HCT116 (cell line): ENCODE results near the gene SELENOH. TPM values are rescaled to one million over a fixed set of nuclear protein-coding genes. Genes with fewer than 3 reads are reported as not detected.

ENCODE experiments used
- ATAC-seq: fragments of 200-7000 bp; cut with Tn5 transposase; 2 replicates; pipeline ENCODE4 v1.9.1; 2020; ENCODE audit warnings: mild to moderate bottlenecking, moderate library complexity
- BruUV-seq: library from RNA; stranded (reverse); fragments of 400-500 nt; replicated peaks from 2 replicates; lab custom pipeline; 2021; lab: Mats Ljungman, UMichigan
- CTCF ChIA-PET: fragments of 300-600 bp; sonication (Branson Sonifier 250); formaldehyde crosslinking; loops from one replicate; lab custom pipeline; 2021; ENCODE audit warnings: antibody characterized with exemption; lab: Charles Lee
- POLR2A ChIA-PET: fragments of 300-600, 350-600 bp; sonication (Branson Sonifier 250); formaldehyde crosslinking; loops from one replicate; lab custom pipeline; 2021; ENCODE audit warnings: antibody characterized with exemption; lab: Charles Lee
- RAD21 ChIA-PET, 2 experiments: fragments of 300-600 bp; sonication (Branson Sonifier 250); formaldehyde crosslinking; loops; one replicate each; lab custom pipeline; 2023; ENCODE audit warnings: low total read pairs in 2 of 2; ENCODE audit not compliant: uncharacterized antibody in 2 of 2, unreplicated experiment in 2 of 2, low non-redundant PET in 1 of 2; lab: Charles Lee
- DNase-seq: peaks from one replicate; pipeline ENCODE4 v3.0.0-alpha.2; 2010; ENCODE audit warnings: low read depth, low spot score
- H2AFZ ChIP-seq: fragments of 200-600 bp; shearing (Covaris generic), sonication (generic); 2 replicates; pipeline ENCODE4 v1.6.1; 2017; ENCODE audit warnings: low read depth, mixed run types, mixed read lengths, antibody characterized with exemption, low read length; ENCODE audit not compliant: poor library complexity, severe bottlenecking
- H3K27ac ChIP-seq: 2 replicates; pipeline ENCODE4 v1.5.1; 2012; ENCODE audit warnings: low read depth, low read length
- H3K27me3 ChIP-seq: fragments of 200-600 bp; sonication (generic); 2 replicates; pipeline ENCODE4 v1.6.1; 2016; ENCODE audit warnings: mixed run types, low read length, mixed read lengths; ENCODE audit not compliant: insufficient read depth
- H3K36me3 ChIP-seq, 2 experiments: fragments of 200-500 bp in 1 of 2; fragments of 200-600 bp in 1 of 2; sonication (Bioruptor generic) in 1 of 2; sonication (generic) in 1 of 2; 2 replicates each; pipeline versions ENCODE4 v1.5.1 to v1.6.1; 2014 to 2016; ENCODE audit warnings: low read length in 2 of 2, inconsistent platforms in 1 of 2, mixed read lengths in 1 of 2, mixed run types in 1 of 2; ENCODE audit not compliant: insufficient read depth in 2 of 2, control insufficient read depth in 1 of 2
- H3K4me1 ChIP-seq, 2 experiments: fragments of 200-600 bp in 1 of 2; sonication (generic) in 1 of 2; 2 replicates each; pipeline versions ENCODE4 v1.5.1 to v1.6.1; 2012 to 2017; ENCODE audit warnings: low read length in 2 of 2, inconsistent platforms in 1 of 2, mild to moderate bottlenecking in 1 of 2, mixed read lengths in 1 of 2, mixed run types in 1 of 2, moderate library complexity in 1 of 2; ENCODE audit not compliant: insufficient read depth in 2 of 2, control insufficient read depth in 1 of 2
- H3K4me2 ChIP-seq: fragments of 200-600 bp; sonication (generic); 2 replicates; pipeline ENCODE4 v1.6.1; 2017; ENCODE audit warnings: mixed run types, low read length, mixed read lengths
- H3K4me3 ChIP-seq, 2 experiments: fragments of 200-600 bp in 1 of 2; sonication (generic) in 1 of 2; replicated peaks in 1 of 2; 2 replicates each; pipeline ENCODE4 v1.5.1; 2011 to 2016; ENCODE audit warnings: low read length in 2 of 2, control low read depth in 1 of 2, low read depth in 1 of 2, mild to moderate bottlenecking in 1 of 2, mixed read lengths in 1 of 2, mixed run types in 1 of 2
- H3K79me2 ChIP-seq: fragments of 200-600 bp; sonication (generic); 2 replicates; pipeline ENCODE4 v1.6.1; 2017; ENCODE audit warnings: mild to moderate bottlenecking, mixed run types, low read length, moderate library complexity, mixed read lengths; ENCODE audit not compliant: insufficient read depth
- H3K9ac ChIP-seq: fragments of 200-600 bp; sonication (generic); 2 replicates; pipeline ENCODE4 v1.6.1; 2016; ENCODE audit warnings: low read length, mixed read lengths
- H3K9me2 ChIP-seq: fragments of 200-600 bp; sonication (generic), shearing (Covaris generic); 2 replicates; pipeline ENCODE4 v1.6.1; 2017; ENCODE audit warnings: mixed run types, mild to moderate bottlenecking, moderate library complexity; ENCODE audit not compliant: insufficient read depth
- H3K9me3 ChIP-seq, 2 experiments: fragments of 200-500 bp in 1 of 2; fragments of 200-600 bp in 1 of 2; sonication (Bioruptor generic) in 1 of 2; sonication (generic) in 1 of 2; 2 replicates each; pipeline ENCODE4 v1.6.1; 2014 to 2017; ENCODE audit warnings: low read length in 2 of 2, mixed read lengths in 2 of 2, inconsistent platforms in 1 of 2, low read depth in 1 of 2, mild to moderate bottlenecking in 1 of 2, mixed run types in 1 of 2, moderate library complexity in 1 of 2; ENCODE audit not compliant: control insufficient read depth in 1 of 2, insufficient read depth in 1 of 2
- H4K20me1 ChIP-seq: fragments of 200-600 bp; sonication (generic), shearing (Covaris generic); 2 replicates; pipeline ENCODE4 v1.6.1; 2017; ENCODE audit warnings: mixed run types, mild to moderate bottlenecking, moderate library complexity; ENCODE audit not compliant: insufficient read depth
- CEBPB ChIP-seq: IDR thresholded peaks from 2 replicates; pipeline ENCODE4 v1.6.1; 2012; ENCODE audit warnings: low read depth
- FOSL1 ChIP-seq: IDR thresholded peaks from 2 replicates; pipeline ENCODE4 v1.6.1; 2012; ENCODE audit warnings: low read depth
- POLR2A ChIP-seq: IDR thresholded peaks from 2 replicates; pipeline ENCODE4 v1.7.0; 2011; ENCODE audit warnings: borderline replicate concordance; ENCODE audit not compliant: insufficient read depth, insufficient read length; ENCODE audit errors: extremely low read depth
- POLR2AphosphoS5 ChIP-seq: IDR thresholded peaks from 2 replicates; pipeline ENCODE4 v1.6.1; 2011; ENCODE audit warnings: mild to moderate bottlenecking, low read depth, low read length, moderate library complexity
- SIN3A ChIP-seq: IDR thresholded peaks from 2 replicates; pipeline ENCODE4 v1.6.1; 2012; ENCODE audit warnings: low read depth
- TCF7L2 ChIP-seq: IDR thresholded peaks from 2 replicates; pipeline ENCODE4 v1.7.0; 2011; ENCODE audit warnings: borderline replicate concordance, inconsistent platforms; ENCODE audit not compliant: insufficient read depth, insufficient read length; ENCODE audit errors: extremely low read depth
- YY1 ChIP-seq: IDR thresholded peaks from 2 replicates; pipeline ENCODE4 v1.6.1; 2011; ENCODE audit warnings: low read length, low read depth, moderate library complexity, mild to moderate bottlenecking; ENCODE audit not compliant: insufficient replicate concordance; ENCODE audit errors: extremely low read depth
- ZFX ChIP-seq: fragments of 450-650 bp; IDR thresholded peaks from 2 replicates; pipeline ENCODE4 v1.6.1; 2017
- ZNF274 ChIP-seq: fragments of 200-500 bp; sonication (Bioruptor generic); IDR thresholded peaks from 2 replicates; pipeline ENCODE4 v1.6.1; 2014; ENCODE audit warnings: mild to moderate bottlenecking, low read depth, low read length, inconsistent platforms
- intact Hi-C: fragments of 100-400 bp; cut with micrococcal nuclease; formaldehyde crosslinking; loops from 2 replicates; pipeline ENCODE4 v1.10.0; 2022
- total RNA-seq: library from RNA; stranded (reverse); gene quantifications from one replicate; pipeline ENCODE4 v1.2.1, GENCODE V29; 2021; ENCODE audit not compliant: unreplicated experiment

SELENOH gene
- total RNA-seq, 1 experiment from 2014 or later: 194 TPM

- no peaks in the 10 kb centered on the region; the same call in 1 of the 2 replicates for H4K20me1 ChIP-seq
- no peak overlapping the region for H3K4me3 ChIP-seq
- no peaks in the 10 kb centered on the region for H3K27me3 ChIP-seq
- ChIA-PET CTCF (no interaction called here), POLR2A (no interaction called here), RAD21 (interaction anchor here in 1 of 2 experiments (0.5 kb wide), 1 partner anchor 33 kb away, joined by 5 read pairs; no protein-coding TSS in a partner anchor)
- no peak overlapping the region for H3K9ac ChIP-seq
- H3K36me3 ChIP-seq: peaks cover 5 to 30% of the 10 kb centered on the region in 2 experiments
- no peak overlapping the region for H3K4me2 ChIP-seq
- no peak overlapping the region for H2AFZ ChIP-seq
- intact Hi-C loops: no loop called here
- ATAC-seq (no peak), DNase-seq (no peak)
- no TSS peak for BruUV-seq
- H3K79me2 ChIP-seq: peaks cover 80% of the 10 kb centered on the region
- peaks cover 23 to 42% of the 10 kb centered on the region in 2 experiments for H3K4me1 ChIP-seq
- no peak overlapping the region for H3K27ac ChIP-seq
- H3K9me2 ChIP-seq: no peaks in the 10 kb centered on the region
- H3K9me3 ChIP-seq: no peaks in the 10 kb centered on the region
- TF ChIP-seq SIN3A (no peak), CEBPB (no peak), YY1 (no peak), ZNF274 (no peak), FOSL1 (no peak), ZFX (no peak), TCF7L2 (no peak), POLR2A (no peak)
These were observed 5.5 kb upstream of the SELENOH start for GRCh38 chr11:57735619-57736298.

GRCh38 chr11:57742087-57742452 is 779 bp downstream of the SELENOH start:
- ATAC-seq: no peak
- DNase-seq: no peak
- H3K36me3 ChIP-seq: peaks cover 18 to 49% of the 10 kb centered on the region in 2 experiments
- peak overlapping the region; percentile 82 for H3K4me2 ChIP-seq
- no peaks in the 10 kb centered on the region for H3K9me3 ChIP-seq
- intact Hi-C loops: loop anchor here (5.0 kb wide), 1 partner anchor 770 kb away; no protein-coding TSS in a partner anchor
- TF ChIP-seq TCF7L2 (no peak), POLR2AphosphoS5 (no peak)
- H3K9me2 ChIP-seq: no peaks in the 10 kb centered on the region
- BruUV-seq: TSS peak; percentile 62
- H4K20me1 ChIP-seq: no peaks in the 10 kb centered on the region
- peak overlapping the region; percentile 76 for H3K27ac ChIP-seq
- peaks cover 43% of the 10 kb centered on the region for H3K79me2 ChIP-seq
- peak overlapping the region; percentile 95 to 97 for H3K4me3 ChIP-seq
- H3K9ac ChIP-seq: peak overlapping the region; percentile 96
- RAD21 ChIA-PET: interaction anchor here in 1 of 2 experiments (1.3 kb wide), 1 partner anchor 59 kb away, joined by 3 read pairs; no protein-coding TSS in a partner anchor
- H2AFZ ChIP-seq: no peak overlapping the region
- H3K27me3 ChIP-seq: no peaks in the 10 kb centered on the region
- peaks cover 0 to 17% of the 10 kb centered on the region in 2 experiments; a peak in 2 of 4 replicates for H3K4me1 ChIP-seq
- POLR2A ChIA-PET: interaction anchor here (1.1 to 1.5 kb wide), 6 partner anchors 10 to 58 kb away, joined by 3 to 10 read pairs (median 6); partner anchors contain the start of genes BTBD18, MED19 and TMX2
- CTCF ChIA-PET: interaction anchor here (0.6 to 1.7 kb wide), 4 partner anchors 10 to 761 kb away, joined by 3 to 13 read pairs (median 4); partner anchors contain the start of gene BTBD18
